ENCODE measurements around the gene GPR155.
"Not testable (repeated sequence)": the region's sequence is repeated elsewhere in the genome, so short reads cannot be mapped to it uniquely, and the experiment has no call there.

Gene GPR155

DNA sequence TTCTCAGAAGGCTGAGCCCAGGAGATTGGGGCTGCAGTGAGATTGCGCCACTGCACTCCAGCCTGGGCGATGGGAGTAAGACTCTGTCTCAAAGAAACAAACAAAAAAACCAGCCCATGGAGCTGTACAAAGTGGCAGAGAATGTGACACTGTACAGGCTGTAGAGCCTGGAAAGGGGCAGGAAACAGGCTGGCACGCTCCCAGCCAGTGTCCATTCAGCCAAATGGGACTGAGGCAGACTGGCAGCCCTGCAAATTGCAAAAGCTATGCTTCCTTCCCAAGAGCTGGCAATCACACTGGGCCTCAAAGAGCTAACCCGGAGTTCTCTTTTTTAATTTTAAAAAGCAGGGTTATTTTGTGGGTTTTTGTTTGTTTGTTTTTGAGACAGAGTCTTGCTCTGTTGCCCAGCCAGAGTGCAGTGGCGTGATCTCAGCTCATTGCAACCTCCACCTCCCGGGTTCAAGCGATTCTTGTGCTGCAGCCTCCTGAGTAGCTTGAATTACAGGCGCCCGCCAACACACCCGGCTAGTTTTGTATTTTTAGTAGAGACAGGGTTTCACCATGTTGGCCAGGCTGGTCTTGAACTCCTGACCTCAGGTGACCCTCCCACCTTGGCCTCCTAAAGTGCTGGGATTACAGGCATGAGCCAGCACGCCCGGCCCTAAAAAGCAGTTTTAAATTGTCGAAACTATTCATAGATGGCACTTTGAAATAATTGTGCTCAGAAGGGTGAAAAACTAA is 48.5 kb downstream of the GPR155 start:
- no peak for DNase-seq (ENCODE audit: low read depth in 2 of 2)

DNA sequence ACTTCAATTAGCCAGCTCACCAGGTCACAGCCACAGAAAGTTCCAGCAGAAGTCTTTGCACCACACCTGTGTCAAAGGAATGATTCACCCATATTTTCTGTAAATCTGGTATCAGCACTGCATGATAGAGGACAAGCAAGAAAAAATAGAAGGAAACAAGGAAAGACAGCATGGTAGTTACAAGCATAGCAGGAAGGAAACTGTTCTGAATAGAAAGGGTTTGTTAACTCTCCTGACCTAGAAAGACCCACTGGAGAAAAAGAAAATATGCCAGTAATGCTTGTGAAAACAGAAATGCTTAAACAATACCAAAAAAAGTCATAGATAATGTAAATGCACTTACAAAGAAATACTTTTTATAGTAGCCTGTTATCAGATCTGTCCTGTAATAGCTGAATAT is 50.5 kb downstream of the GPR155 start:
- DNase-seq (ENCODE audit: low read depth in 2 of 2), result no peak

DNA sequence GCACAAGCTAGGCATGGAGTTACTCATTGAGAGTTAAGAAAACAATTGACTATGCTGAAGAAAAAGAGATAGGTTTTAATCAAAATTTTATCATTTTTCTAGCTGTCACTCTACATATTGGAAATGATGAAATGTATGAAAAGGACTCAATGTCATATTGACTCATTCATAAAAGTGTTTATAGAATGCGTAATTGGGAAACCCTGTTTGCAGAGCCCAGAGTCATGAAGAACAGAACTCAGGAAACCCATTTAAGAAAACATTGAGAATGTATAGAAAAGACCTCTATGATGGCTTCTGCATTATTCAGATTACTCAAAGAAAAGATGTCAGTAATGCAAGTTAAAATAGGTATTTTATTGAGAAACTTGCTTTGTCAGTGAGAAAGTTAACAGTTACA is 54.9 kb downstream of the GPR155 start:
- no peak for DNase-seq (ENCODE audit: low read depth in 2 of 2)

DNA sequence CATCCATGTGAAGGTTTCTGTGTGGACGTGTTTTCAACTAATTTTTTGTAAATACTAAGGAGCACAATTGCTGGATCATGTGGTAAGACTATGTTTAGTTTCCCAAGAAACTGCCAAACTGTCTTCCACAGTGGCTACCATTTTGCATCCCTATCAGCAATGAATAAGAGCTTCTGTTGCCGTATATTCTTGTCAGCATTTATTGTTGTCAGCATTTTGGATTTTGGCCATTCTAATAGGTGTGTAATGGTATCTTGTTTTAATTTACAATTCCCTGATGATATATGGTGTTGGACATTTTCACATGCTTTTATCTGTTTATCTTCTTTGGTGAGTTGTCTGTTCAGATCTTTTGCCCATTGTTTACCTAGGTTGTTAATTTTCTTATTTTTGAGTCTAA is 56.8 kb downstream of the GPR155 start:
- no peak for DNase-seq (ENCODE audit: low read depth in 2 of 2)

DNA sequence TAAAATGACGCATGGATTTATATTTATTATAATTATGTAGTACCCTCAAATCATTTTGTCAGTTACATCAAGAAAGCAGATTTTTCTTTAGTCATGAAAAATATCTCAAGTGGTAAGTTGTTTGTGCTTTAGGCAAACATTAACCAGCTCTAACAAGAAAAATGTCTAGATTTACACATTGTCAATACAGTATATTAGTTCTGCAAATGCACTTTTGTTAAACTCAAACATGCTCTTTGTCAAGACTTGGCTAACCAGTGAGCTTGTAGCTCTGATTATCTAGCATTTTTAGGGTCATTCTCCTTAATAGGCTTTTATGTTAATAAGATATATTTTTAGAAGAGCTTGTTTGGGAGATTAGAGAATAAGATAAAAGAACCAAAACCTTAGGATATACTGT is 58.6 kb downstream of the GPR155 start:
- no peak for DNase-seq (ENCODE audit: low read depth in 2 of 2)

DNA sequence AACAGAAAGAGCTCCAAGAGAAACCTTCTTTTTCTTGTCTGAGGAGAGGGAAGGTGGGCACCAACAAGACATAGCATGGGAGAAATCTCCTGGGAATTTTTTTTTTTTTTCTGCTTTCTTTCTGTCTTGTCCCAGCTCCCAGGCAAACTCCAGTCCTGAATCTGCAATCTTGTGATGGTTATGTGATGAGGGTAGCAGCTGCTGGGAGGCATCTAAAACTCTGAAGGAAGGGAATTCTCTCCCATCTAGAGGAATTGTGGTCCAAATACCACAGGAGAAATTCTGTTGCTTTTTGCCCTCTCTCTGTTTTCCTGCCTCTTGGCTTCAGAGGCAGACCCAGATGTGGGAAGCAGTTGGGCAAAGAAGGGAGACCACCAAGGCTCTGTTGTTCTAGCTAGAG is 74.6 kb downstream of the GPR155 start:
- no peak for DNase-seq (ENCODE audit: low read depth in 2 of 2)

DNA sequence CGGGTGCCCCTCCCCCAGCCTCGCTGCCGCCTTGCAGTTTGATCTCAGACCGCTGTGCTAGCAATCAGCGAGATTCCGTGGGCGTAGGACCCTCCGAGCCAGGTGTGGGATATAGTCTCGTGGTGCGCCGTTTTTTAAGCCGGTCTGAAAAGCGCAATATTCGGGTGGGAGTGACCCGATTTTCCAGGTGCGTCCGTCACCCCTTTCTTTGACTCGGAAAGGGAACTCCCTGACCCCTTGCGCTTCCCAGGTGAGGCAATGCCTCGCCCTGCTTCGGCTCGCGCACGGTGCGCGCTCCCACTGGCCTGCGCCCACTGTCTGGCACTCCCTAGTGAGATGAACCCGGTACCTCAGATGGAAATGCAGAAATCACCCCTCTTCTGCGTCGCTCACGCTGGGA is 76.8 kb downstream of the GPR155 start:
- not testable (repeated sequence) for DNase-seq (ENCODE audit: low read depth in 2 of 2)

DNA sequence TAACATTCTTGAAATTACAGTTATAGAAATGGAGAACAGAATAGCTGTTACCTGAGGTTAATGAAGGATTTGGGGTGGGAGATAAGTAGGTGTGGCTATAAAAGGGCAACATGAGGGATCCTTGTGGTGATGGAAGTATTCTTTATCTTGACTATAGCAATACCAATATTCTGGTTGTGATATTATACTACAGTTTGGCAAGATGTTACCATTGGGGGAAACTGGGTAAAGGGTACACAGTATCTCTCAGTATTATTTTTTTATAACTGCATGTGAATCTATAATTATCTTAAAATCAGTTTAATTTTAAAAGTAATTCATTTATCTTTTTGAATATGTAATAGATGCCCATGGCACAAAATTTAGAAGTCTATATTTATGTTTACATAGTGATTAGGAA is 83.2 kb downstream of the GPR155 start:
- no peak for DNase-seq (ENCODE audit: low read depth in 2 of 2)

DNA sequence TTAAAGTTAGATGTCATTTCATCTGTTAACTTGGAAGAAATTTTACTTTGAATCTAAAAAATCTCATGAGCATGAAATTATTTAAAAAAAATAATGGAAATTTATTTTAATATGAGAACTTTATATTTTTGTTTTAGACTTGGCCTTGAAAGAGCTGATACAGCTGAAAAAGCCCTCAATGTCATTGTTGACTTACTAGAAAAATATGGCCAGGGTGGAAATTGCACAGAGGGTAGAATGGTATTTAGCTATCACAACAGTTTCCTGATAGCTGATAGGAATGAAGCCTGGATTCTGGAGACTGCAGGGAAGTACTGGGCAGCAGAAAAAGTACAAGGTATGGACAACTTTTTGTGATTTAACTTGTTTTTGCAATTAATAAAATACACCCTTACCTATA is 86.0 kb downstream of the GPR155 start:
- no peak for DNase-seq (ENCODE audit: low read depth in 2 of 2)

DNA sequence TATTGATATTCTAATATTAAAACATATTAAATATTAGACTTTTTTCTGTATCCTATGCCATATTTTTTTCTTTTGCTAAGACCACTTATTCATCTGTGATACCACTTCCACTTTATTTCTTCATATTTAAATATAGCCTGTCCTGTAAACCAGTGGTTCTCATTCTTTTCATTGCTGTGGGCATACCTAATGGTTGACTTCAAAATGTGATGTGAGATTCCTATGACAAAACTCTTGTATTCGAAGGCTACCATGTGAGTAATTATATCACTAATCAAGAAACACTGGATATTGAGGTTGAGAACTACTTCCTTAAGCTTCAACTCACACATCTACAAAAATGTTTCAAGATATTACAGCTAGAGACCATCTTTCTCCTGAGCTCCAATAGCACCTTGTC is 87.7 kb downstream of the GPR155 start:
- no peak for DNase-seq (ENCODE audit: low read depth in 2 of 2)

DNA sequence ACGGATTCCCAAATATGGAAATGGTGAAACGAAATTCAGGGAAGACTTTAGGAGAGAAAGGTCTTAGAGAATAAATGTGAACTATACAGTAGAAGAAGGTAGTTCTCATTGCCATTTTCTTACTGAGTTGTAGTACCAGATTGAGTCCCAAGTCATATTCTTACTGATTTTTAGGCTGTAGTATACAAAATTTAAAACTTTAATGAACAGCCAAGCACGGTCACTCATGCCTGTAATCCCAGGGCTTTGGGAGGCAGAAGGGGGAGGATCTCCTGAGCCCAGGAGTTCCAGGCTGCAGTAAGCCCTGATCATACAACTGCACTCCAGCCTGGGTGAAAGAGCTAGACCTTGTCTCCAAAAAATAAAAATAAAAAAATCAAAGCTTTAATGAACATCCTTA is 89.1 kb downstream of the GPR155 start:
- no peak for DNase-seq (ENCODE audit: low read depth in 2 of 2)

DNA sequence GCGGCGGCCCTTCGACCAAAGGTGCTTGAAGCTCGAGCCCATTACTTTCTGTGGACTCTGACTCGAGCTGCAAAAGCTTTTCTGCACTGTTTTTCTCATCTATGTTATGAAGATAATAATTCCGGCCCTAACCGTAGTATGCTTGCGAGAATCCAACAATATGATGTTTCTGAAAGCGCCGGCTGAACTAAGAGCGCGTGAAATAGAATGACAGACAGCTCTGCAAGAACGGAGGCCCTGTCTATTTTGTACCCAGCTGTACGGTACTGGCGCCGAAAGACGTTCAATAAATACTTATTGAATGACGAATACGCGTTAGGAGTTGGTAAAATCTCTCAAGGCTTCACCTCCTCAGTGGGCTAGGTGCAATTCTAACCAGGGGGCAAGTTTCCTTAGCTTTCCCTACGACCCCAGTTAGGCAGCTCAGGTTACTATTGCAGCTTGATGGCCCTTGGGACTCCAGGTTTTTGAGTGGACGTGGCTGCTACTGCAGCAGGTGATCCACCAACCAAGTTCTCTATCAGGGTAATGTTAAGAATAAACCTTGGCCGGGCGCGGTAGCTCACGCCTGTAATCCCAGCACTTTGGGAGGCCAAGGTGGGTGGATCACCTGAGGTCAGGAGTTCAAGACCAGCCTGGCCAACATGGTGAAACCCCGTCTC is 90.7 kb downstream of the GPR155 start:
- DNase-seq (ENCODE audit: low read depth in 2 of 2), result no peak

DNA sequence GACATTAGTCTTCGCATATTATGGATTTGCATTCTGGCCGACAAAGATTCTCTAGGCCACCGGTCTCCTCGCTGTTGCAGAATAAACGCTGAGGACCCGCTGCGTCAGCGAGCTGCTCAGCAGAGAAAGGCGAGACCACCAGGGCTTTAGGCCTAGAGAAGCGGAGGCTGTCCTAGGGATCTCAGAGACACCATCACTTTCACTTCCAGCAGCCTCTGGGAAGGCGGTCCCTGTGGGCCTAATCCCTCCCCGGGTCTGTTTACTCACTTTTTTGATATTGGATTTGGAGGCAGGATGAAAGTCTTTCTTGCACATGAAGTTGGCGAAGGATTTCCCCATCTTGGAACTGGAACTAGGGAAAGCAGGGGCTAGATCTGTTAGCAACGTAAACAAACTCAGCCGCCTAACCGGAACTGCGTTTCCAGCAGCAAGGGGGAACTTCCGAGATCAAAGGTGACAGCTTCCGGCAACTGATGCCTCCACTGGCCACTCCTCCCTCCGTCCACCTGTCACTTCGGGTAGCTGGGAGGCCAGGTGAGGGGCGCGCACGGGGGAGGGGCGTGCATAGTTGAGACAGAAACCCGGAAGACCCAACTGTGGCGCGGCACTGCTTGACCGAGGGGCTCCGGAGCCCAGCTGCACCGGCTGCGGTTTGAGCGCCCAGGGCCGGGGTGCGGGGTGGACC is 91.4 kb downstream of the GPR155 start, which contains the start of gene SCRN3:
Gene SCRN3 (plus strand): TSS at position 447 of the 685 bp plus-strand sequence. CDS start 2,554 bp downstream, outside the sequence.
- DNase-seq (ENCODE audit: low read depth in 2 of 2), result peak; percentile 56 to 59

DNA sequence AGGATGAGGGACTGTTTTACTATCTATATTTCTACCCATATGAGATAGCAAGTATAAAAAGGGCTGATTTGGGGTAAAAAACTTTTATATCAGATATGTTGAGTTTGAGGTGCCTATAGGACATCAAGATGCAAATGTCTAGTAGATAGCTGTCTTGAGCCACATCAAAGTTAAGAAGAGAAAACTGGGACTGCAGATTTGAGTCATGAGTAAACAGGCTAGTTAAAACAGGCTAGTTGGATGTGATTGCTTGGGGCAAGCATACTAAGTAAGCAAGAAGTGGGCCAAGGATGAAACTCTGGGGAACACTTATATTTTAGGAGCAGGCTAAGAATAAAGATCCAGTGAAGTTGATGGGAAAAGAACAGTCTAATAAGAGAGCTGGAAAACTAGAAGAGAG is 94.1 kb downstream of the GPR155 start:
- no peak for DNase-seq (ENCODE audit: low read depth in 2 of 2)

DNA sequence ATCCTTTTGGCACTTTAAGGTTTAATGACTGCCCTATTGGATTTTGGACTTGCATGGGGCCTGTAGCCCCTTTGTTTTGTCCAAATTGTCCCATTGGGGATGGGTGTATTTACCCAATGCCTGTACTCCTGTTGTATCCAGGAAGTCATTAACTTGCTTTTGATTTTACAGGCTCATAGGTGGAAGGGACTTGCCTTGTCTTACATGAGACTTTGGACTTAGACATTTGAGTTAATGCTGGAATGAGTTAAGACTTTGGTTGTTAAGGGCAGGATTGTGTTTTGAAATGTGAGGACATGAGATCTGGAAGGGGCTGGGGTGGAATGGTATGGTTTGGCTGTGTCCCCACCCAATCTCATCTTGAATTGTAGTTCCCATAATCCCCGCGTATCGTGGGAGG is 96.5 kb downstream of the GPR155 start:
- DNase-seq (ENCODE audit: low read depth in 2 of 2), result not testable (repeated sequence)

DNA sequence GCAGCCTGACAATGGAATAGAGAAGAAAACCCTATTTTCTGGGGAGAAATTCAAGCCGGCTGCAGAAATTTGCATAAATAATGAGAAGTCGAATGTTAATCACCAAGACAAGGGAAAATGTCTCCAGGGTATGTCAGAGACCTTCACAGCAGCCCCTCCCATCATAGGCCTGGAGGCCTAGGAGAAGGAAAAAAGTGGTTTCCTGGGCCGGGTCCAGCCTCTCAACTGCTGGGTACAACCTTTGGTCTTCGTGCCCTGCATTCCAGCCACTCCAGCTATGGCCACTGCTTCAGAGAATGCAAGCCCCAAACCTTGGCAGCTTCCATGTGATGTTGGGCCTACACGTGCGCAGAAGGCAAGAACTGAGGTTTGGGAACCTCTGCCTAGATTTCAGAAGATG is 97.3 kb downstream of the GPR155 start:
- DNase-seq (ENCODE audit: low read depth in 2 of 2), result no peak

DNA sequence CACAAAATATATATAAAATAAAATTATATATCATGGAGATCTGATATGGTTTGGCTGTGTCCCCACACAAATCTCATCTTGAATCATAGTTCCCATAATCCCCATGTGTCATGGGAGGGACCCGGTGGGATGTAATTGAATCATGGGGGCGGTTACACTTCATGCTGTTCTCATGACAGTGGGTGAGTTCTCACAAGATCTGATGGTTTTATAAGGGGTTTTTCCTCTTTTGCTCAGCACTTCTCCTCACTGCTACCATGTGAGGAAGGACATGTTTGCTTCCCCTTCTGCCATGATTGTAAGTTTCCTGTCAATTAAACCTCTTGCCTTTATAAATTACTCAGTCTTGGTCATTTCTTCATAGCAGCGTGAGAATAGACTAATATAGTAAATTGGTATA is 98.1 kb downstream of the GPR155 start:
- DNase-seq (ENCODE audit: low read depth in 2 of 2), result not testable (repeated sequence)

DNA sequence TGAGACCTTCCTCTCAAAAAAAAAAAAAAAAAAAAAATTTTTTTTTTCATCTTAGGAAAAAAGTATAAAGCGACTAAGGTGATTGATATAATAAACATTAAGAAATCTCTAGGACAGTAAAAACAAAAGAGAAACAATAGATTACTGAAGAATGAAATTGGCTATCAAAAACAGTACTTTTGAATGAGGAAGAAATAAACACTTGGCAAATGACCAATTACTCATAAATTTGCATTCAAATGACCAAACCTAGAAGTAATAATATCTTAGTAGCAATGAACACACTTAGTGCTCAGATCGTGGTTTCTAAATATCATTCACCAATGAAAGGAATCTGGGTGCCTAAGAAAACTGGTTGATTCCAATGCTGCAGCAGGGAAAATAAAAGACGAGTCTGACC is 101.6 kb downstream of the GPR155 start:
- DNase-seq (ENCODE audit: low read depth in 2 of 2), result no peak

DNA sequence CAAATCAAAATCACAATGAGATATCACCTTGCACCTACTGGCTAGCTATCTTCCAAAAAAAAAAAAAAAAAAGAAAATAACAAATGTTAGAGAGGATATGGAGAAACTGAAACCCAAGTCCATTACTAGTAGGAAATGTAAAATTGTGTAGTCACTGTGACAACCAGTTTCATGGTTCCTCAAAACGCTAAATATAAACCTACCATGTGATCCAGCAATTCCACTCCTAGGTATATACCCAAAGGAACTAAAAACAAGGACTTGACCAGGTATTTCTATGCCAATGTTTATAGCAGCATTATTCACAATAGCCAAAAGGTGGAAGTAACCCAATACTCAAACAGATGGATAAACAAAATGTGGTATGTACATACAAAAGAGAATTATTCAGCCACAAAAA is 103.0 kb downstream of the GPR155 start:
- DNase-seq (ENCODE audit: low read depth in 2 of 2), result no peak

Measured in stimulated activated CD4-positive, alpha-beta T cell treated with anti-CD3 and anti-CD28 coated beads, Interleukin-1b, Interleukin-23, amount 100 ng/mL, for 4 hours (primary cell).